Keratinocyte (primary cell): ENCODE results near the gene LCP2. TPM values are rescaled to one million over a fixed set of nuclear protein-coding genes. Genes with fewer than 3 reads are reported as not detected.

Source experiments
- DNase-seq: peaks from one replicate; pipeline ENCODE4 v3.0.0-alpha.2; 2011; ENCODE audit warnings: low read depth, missing footprints, low spot score
- FAIRE-seq: peaks from 2 replicates; lab custom pipeline; 2011; peaks lifted over from hg19 to GRCh38; lab: Jason Lieb, UNC
- H2AFZ ChIP-seq: 2 replicates; pipeline ENCODE4 v1.6.0; 2012; ENCODE audit warnings: low read length, control low read depth, inconsistent platforms; ENCODE audit not compliant: control insufficient read depth
- H3K27ac ChIP-seq: 2 replicates; pipeline ENCODE4 v1.5.1; 2011; ENCODE audit warnings: low read length; ENCODE audit not compliant: control insufficient read depth, insufficient read depth
- H3K27me3 ChIP-seq: 3 replicates; pipeline ENCODE4 v1.6.0; 2011; ENCODE audit warnings: low read length; ENCODE audit not compliant: control insufficient read depth, insufficient read depth; ENCODE audit errors: extremely low read depth
- H3K36me3 ChIP-seq, 2 experiments: 2 replicates in 1 of 2; 3 replicates in 1 of 2; pipeline ENCODE4 v1.5.1; 2011; ENCODE audit warnings: low read length in 2 of 2, mild to moderate bottlenecking in 1 of 2; ENCODE audit not compliant: control insufficient read depth in 2 of 2, insufficient read depth in 2 of 2; ENCODE audit errors: extremely low read depth in 1 of 2
- H3K4me1 ChIP-seq: 3 replicates; pipeline ENCODE4 v1.5.1; 2011; ENCODE audit warnings: low read length; ENCODE audit not compliant: control insufficient read depth, insufficient read depth; ENCODE audit errors: extremely low read depth
- H3K4me2 ChIP-seq: 3 replicates; pipeline ENCODE4 v1.6.0; 2011; ENCODE audit warnings: low read depth, low read length; ENCODE audit not compliant: control insufficient read depth, insufficient read depth; ENCODE audit errors: extremely low read depth
- H3K4me3 ChIP-seq, 3 experiments: fragments of 200-600 bp in 1 of 3; sonication (generic) in 1 of 3; 2 replicates in 2 of 3; 3 replicates in 1 of 3; pipeline ENCODE4 v1.5.1; 2011 to 2016; ENCODE audit warnings: low read length in 3 of 3, mild to moderate bottlenecking in 3 of 3, control low read depth in 2 of 3, inconsistent platforms in 1 of 3, low read depth in 1 of 3, mixed read lengths in 1 of 3, mixed run types in 1 of 3, moderate library complexity in 1 of 3; ENCODE audit not compliant: control insufficient read depth in 2 of 3, insufficient read depth in 2 of 3; ENCODE audit errors: extremely low read depth in 1 of 3
- H3K79me2 ChIP-seq: 2 replicates; pipeline ENCODE4 v1.6.0; 2012; ENCODE audit warnings: low read length; ENCODE audit not compliant: control insufficient read depth, insufficient read depth
- H3K9ac ChIP-seq: 3 replicates; pipeline ENCODE4 v1.6.0; 2011; ENCODE audit warnings: low read length; ENCODE audit not compliant: control insufficient read depth, insufficient read depth; ENCODE audit errors: extremely low read depth
- H3K9me1 ChIP-seq: 3 replicates; pipeline ENCODE4 v1.6.0; 2011; ENCODE audit warnings: low read length; ENCODE audit not compliant: control insufficient read depth, insufficient read depth; ENCODE audit errors: extremely low read depth
- H3K9me3 ChIP-seq: 2 replicates; pipeline ENCODE4 v1.5.1; 2012; ENCODE audit warnings: low read depth, low read length; ENCODE audit not compliant: control insufficient read depth
- H4K20me1 ChIP-seq: 3 replicates; pipeline ENCODE4 v1.6.0; 2011; ENCODE audit warnings: low read length; ENCODE audit not compliant: control insufficient read depth, insufficient read depth; ENCODE audit errors: extremely low read depth
- EZH2 ChIP-seq: IDR thresholded peaks from one replicate; pipeline ENCODE4 v1.6.1; 2012; ENCODE audit warnings: inconsistent platforms, mild to moderate bottlenecking, low read length, moderate library complexity
- dilution Hi-C: fragments of 300-500 bp; cut with MboI; formaldehyde crosslinking; loops from one replicate; pipeline ENCODE4 v1.7.0; 2020; ENCODE audit warnings: low sequenced_read_pairs; ENCODE audit not compliant: extremely low pct_ligation_motif_present
- polyA plus RNA-seq, 5 experiments: library from polyadenylated mRNA; depleted of rRNA in 3 of 5; stranded (reverse) in 3 of 5; stranded (forward) in 1 of 5; unstranded in 1 of 5; fragments of >200 nt; gene quantifications; 1 replicate in 1 of 5; 2 replicates in 3 of 5; 3 replicates in 1 of 5; pipeline versions ENCODE4 v1.2.1 to v1.2.3, GENCODE V29; 2011 to 2012; ENCODE audit warnings: missing spikeins in 2 of 5, low read depth in 1 of 5, low replicate concordance in 1 of 5
- TF ChIP-seq, protein P1 (sequence below), 3 experiments: IDR thresholded peaks in 1 of 3; conservative IDR thresholded peaks in 1 of 3; optimal IDR thresholded peaks in 1 of 3; 2 replicates in 2 of 3; 3 replicates in 1 of 3; pipeline versions ENCODE3 to v1.5.1; 2011; ENCODE audit warnings: low read length in 3 of 3, mild to moderate bottlenecking in 3 of 3, moderate library complexity in 2 of 3, control low read depth in 1 of 3, inconsistent platforms in 1 of 3; ENCODE audit not compliant: insufficient read depth in 2 of 3; ENCODE audit errors: extremely low read depth in 1 of 3

Gene LCP2
- polyA plus RNA-seq, 1 donor (not counting 4 experiments of a cell fraction or from before 2014, with no cell fraction given), result not detected

GRCh38 chr5:170202117-170202516 lies 95.5 kb downstream of the LCP2 start:
- no peak overlapping the region for H2AFZ ChIP-seq
- H3K4me3 ChIP-seq, result no peak overlapping the region
- H3K4me2 ChIP-seq, result no peak overlapping the region
- H3K36me3 ChIP-seq, result no peaks in the 10 kb centered on the region
- TF ChIP-seq, protein P1, sequence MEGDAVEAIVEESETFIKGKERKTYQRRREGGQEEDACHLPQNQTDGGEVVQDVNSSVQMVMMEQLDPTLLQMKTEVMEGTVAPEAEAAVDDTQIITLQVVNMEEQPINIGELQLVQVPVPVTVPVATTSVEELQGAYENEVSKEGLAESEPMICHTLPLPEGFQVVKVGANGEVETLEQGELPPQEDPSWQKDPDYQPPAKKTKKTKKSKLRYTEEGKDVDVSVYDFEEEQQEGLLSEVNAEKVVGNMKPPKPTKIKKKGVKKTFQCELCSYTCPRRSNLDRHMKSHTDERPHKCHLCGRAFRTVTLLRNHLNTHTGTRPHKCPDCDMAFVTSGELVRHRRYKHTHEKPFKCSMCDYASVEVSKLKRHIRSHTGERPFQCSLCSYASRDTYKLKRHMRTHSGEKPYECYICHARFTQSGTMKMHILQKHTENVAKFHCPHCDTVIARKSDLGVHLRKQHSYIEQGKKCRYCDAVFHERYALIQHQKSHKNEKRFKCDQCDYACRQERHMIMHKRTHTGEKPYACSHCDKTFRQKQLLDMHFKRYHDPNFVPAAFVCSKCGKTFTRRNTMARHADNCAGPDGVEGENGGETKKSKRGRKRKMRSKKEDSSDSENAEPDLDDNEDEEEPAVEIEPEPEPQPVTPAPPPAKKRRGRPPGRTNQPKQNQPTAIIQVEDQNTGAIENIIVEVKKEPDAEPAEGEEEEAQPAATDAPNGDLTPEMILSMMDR (optimal IDR thresholded peaks at IDR 0.05 in 1 of 3, IDR thresholded peaks at IDR 0.05 in 1 of 3, conservative IDR thresholded peaks at IDR 0.05 in 1 of 3; ENCODE audit: extremely low read depth in 1 of 3, insufficient read depth in 2 of 3, low read length in 3 of 3), result no peak
- no peaks in the 10 kb centered on the region for H3K9me3 ChIP-seq
- FAIRE-seq (no peak), DNase-seq (no peak)
- H4K20me1 ChIP-seq, result no peaks in the 10 kb centered on the region
- H3K27me3 ChIP-seq, result no peaks in the 10 kb centered on the region
- H3K9ac ChIP-seq, result no peak overlapping the region
- no peaks in the 10 kb centered on the region for H3K79me2 ChIP-seq
- H3K4me1 ChIP-seq, result no peaks in the 10 kb centered on the region
- no peak overlapping the region for H3K27ac ChIP-seq
- dilution Hi-C loops, result no loop called here
- no peaks in the 10 kb centered on the region for H3K9me1 ChIP-seq

DNA sequence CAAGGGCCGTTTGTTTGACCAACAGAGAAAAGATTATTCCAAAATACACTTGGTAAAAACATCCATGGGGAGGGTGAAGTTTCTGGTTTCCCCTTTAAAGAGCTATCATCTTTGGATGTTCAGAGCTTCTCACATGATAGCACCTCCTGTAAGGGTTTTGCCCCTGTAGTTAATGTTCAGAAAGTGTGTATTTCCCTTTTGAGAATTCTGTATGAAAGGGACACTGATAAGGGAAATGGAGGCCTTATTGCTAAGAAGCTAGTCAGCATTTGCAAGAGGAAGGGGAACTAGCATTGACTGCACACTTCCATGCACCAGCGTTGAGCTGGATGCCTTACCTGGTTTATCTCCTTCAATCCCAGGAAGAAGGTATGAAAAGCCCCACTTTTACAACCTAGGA lies 96.3 kb downstream of the LCP2 start:
- TF ChIP-seq, protein P1 (optimal IDR thresholded peaks at IDR 0.05 in 1 of 3, IDR thresholded peaks at IDR 0.05 in 1 of 3, conservative IDR thresholded peaks at IDR 0.05 in 1 of 3; ENCODE audit: extremely low read depth in 1 of 3, insufficient read depth in 2 of 3, low read length in 3 of 3), result no peak
- TF ChIP-seq EZH2, result no peak
- H3K9ac ChIP-seq, result no peak overlapping the region
- dilution Hi-C loops, result no loop called here
- DNase-seq (no peak), FAIRE-seq (no peak)
- H3K4me2 ChIP-seq, result no peak overlapping the region
- no peaks in the 10 kb centered on the region for H3K9me3 ChIP-seq
- H2AFZ ChIP-seq, result no peak overlapping the region
- no peaks in the 10 kb centered on the region for H3K36me3 ChIP-seq
- H4K20me1 ChIP-seq, result no peaks in the 10 kb centered on the region
- no peaks in the 10 kb centered on the region for H3K79me2 ChIP-seq
- no peaks in the 10 kb centered on the region for H3K4me1 ChIP-seq
- no peak overlapping the region for H3K4me3 ChIP-seq
- no peaks in the 10 kb centered on the region for H3K9me1 ChIP-seq
- H3K27ac ChIP-seq, result no peak overlapping the region
- no peaks in the 10 kb centered on the region for H3K27me3 ChIP-seq
